T-helper 2 cell (primary cell): ENCODE data around the gene BCL7B.
"Not testable (repeated sequence)": the region's sequence is repeated elsewhere in the genome, so short reads cannot be mapped to it uniquely, and the experiment has no call there.

ENCODE experiments used
- DNase-seq, 5 experiments: peaks; one replicate each; pipeline versions ENCODE4 v3.0.0 to v3.0.0-alpha.2; 2012 to 2022
- total RNA-seq, 2 donors: gene quantifications; one replicate each; lab custom pipeline; 2026; lab: John Stamatoyannopoulos, UW

Gene BCL7B
- total RNA-seq, result 58.3 to 101 reads per million in 2 donors

GRCh38 chr7:73557397-73558257 is at the start of gene BCL7B:
TSS of gene BCL7B (minus strand) at chr7:73557690. CDS start at chr7:73557578, 112 bp downstream.
- DNase-seq, result peak; percentile 60 to 90 (median 72)

DNA sequence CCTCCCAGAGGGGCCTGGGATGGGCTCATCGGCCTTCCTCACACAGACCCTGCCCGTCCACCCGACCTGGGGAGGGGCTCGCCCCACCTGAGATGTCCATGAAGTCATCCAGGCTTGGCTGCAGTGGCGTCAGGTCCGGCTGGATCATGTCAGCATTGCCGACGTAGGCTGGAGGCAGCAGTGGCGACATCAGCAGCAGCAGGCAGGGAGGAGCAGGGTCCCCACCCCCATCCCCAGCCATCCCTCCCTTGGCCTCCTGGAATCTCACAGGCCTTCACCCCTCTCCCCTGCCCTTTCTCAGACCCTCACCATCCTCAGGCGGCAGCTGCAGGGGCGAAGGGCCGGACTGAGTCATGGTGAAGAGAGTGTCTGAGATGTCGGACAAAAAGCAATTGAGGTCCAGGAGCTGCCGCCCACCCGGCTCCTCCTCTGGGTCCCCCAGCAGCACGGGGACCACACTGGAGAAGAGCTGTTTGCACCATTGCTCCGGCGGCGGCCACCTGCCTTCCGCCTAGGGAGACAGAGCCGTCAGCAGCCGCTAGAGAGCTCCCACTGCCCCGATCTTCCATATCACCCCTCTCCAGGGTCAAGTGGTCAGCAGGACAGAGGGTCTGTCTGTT is 48.2 kb upstream of the BCL7B start:
- DNase-seq, result no peak

DNA sequence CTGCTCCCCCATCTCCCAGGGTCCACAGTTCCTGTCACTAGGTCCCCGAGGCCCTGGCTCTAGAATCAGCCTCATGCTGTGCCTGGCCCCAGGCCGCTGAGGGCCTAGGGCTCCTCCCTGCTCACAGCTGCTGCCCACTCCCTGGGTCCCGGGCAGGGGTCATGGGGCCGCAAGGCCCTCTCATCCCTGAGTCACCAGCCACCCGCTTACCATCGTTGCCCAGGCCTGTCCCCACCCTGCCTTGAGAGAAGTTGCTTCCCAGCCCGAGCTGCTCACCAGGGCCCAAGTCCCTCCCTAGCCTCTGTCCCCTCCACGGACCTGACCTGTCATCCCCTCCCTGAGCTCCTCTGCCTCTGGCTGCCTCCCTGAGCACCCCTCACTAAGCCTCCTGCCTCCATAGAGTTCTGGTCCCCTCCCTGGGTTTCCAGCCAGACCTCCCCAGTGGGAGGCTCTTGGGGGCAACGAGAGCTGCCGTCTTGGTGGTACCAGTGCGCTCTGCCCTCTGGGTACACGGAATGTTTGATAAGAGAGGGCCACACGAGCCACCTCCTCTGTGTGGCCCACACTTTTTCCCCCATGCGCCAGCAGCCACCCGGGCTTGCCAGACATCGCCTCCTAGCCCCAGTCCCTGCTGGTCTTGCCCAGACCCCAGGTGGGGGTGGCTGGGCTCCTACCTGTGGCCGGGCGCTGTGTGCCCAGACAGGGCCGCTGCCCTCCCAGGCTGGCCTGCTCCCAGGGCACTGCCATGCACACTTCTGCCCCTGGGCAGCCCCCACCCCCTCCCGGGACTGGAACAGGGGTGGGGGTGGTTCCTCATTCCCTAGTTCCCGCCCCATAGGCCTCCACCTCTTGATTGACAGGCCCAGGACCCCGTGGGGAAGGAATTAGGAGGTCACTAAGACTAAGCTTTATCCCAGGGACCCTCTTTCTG is 45.5 kb upstream of the BCL7B start:
- no peak for DNase-seq

- no peak for DNase-seq
Measured at GRCh38 chr7:73599916-73600315, 42.4 kb upstream of the BCL7B start.

DNA sequence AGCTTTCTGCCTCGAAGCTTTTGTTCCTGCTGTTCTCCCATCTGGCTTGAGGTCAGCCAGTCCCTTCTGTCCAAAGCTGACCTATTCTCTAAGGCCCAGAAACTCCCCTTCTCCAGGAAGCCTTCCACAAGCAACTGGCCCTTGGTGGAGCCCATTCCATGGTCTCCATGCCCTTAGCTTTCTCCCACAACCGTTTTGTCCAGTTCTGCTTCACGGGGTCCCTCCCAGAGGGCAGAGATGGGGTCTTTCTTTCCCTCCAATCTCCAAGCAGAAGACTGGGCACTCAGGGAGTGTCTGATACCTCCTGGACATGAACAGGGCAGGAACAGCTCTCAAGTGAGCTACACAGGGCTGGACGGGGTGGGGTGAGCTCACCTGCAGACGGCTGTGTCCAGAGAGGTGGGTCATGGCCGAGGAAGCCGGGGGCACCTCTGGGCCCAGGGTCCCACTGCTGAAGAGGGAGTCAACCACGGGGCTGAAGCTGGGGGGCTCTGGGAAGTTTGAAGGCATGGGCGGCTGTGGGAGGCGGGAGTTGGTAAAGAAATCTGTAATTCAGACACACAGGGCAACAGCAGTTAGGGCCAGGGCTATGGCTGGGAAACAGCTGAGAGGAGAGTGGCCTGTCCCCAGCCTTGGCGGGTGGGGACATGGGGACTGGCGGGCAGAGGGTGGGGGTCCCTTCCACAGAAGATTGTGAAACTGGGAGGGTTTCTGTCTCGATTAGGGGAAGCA is 41.8 kb upstream of the BCL7B start:
- no peak for DNase-seq

- DNase-seq, result no peak
Measured at GRCh38 chr7:73597978-73598782, 40.7 kb upstream of the BCL7B start.

GRCh38 chr7:73596191-73597065 is 38.9 kb upstream of the BCL7B start:
- no peak for DNase-seq

GRCh38 chr7:73595358-73595757 is 37.9 kb upstream of the BCL7B start:
- DNase-seq, result no peak

DNA sequence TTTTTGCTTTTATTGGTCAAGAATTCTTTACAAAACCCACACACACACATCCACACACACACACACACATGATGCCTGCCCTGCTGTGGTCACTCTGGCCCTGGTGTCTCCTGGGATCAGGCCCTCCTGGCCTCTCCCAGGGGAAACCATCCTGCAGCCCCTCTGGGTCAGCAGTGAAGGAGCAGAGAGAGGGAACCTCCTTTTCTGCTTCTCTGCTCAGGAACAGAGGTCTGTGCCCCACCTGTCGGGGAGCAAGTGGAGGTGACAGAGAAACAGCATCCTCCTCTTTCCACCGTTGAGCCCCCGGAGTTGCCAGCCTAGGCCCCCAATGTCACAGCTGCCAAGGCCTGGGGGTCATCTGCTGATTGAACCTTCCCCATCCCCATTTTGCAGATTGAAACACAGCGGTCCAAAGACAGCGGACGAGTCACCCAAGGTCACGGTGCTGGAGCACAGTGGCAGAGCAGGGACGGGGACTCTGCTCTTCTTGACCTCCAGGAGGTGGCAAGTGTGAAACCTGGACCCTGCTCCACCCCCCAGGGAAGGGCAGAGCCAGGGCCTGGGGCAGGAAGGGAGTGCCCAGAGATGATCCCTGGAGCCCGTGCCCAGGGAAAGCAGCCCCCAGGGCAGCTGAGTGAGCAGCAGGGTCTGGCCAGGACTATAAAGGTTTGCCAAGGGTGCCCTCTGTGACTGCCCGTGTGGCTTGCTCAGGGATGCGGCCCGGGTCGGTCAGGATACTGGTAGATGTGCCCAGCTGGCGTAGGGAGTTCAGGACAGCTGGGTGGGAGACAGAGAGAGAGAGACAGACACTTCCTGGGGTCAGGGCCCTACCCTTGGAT is 35.9 kb upstream of the BCL7B start:
- no peak for DNase-seq

DNA sequence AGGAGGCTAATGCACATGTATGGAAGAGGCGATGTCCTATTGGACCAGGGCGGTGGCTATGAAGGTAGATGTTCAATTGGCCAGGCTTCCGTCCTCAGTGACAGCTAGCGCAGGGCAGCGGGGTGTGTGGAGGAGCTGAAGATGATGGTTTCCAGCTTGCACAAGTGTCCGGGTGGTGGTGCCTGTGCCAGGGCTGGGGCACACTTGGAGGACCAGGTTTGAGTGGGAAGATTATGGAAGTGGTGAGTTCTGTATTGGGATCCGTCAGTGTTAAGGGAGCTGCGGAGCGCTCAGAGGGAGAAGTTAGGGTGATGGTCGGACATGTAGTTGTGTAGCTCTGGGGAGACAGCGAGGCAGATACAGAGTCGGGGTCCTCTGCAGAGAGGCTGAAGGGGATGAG is 29.4 kb upstream of the BCL7B start:
- no peak for DNase-seq

GRCh38 chr7:73585196-73585595 is 27.7 kb upstream of the BCL7B start:
- DNase-seq, result no peak

DNA sequence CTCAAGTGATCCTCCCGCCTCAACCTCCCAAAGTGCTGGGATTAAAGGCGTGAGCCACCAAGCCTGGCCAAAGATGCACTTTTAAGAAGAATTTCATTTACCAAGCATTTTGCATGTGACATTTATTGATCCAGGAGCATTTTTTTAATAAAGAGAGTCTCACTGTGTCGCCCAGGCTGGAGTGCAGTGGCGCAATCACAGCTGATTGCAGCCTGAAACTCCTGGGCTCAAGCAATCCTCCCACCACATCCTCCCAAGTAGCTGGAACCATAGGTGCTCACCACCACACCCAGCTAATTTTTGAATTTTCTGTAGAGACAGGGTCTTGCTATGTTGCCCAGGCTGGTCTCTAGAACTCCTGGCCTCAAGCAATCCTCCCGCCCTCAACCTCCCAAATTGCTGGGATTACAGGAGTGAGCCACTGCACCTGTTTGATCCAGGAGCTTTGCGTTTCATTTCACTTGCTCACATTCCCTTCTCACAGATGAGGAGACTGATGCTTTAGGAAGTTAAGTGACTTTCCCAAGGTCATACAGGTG is 25.2 kb upstream of the BCL7B start:
- DNase-seq, result no peak

GRCh38 chr7:73581006-73581405 is 23.5 kb upstream of the BCL7B start:
- DNase-seq, result not testable (repeated sequence)

DNA sequence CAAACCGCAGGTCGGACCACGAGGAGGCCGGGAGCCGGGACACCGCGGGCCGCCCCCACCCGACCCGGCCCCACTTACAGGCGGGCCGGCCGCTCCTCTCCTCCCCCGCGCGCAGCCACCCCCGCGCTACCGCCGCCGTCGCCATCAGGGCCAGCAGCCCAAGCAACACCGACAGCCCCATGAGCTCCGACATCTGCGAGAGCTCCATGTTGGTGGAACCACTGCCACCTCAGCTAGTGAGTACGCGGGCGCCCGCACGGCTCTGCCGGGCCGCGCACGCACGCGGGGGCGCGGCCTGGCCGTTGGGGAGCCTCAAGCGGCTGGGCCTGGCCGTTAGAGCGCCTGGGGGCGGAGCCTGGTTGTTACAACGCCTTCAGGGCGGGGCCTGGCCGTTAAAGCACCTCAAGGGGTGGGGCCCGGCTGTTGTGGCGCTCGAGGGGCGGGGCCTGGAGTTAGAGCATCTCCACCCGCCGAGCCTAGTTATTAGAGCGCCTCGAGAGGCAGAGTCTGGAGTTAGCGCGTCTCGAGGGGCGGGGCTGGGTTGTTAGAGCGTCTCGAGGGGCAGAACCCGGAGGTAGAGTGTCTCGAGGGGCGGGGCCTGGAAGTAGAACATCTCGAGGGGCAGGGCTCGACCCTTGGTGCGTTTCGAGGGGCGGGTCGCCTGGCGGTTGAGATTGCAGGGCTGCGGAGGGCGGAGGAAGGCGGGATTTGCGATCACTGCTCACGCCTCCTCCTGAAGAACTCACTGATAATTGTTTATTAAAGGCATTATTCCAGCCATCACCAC is 21.0 kb upstream of the BCL7B start, which contains the start of gene TBL2:
Gene TBL2 (minus strand): TSS at position 238 of the 787 bp plus-strand sequence. CDS start 30 bp downstream, at position 208.
- peak; percentile 98 to 100 (median 98) for DNase-seq

GRCh38 chr7:73577627-73578341 is 20.3 kb upstream of the BCL7B start:
- no peak for DNase-seq

- DNase-seq, result no peak
Measured at GRCh38 chr7:73573791-73574190, 16.3 kb upstream of the BCL7B start.

DNA sequence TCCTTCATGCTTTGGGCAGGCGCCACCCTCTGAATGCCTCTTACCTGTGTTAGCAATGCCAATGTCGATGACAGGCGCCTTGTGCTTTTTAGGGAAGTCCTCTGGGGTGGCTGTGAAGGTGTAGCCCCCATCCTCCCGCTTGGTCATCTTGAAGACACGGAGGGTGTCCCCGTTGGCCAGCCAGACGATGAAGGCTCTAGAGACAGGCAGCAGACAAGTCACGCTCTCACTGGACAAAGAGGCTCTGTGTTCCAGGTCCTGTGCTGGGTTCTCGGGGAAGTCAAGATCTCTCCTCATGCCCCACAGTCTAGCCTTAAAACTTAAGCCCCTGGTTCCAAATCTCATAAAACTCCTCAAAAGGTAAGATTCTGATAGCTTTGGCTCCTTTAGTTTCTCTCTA is 15.8 kb upstream of the BCL7B start:
- no peak for DNase-seq
